ENCODE data around the gene NCAN.
"Not testable (repeated sequence)": the region's sequence is repeated elsewhere in the genome, so short reads cannot be mapped to it uniquely, and the experiment has no call there.

Gene NCAN

GRCh38 chr19:19226204-19226603 is 14.4 kb downstream of the NCAN start:
- no peak for DNase-seq

- no peak for DNase-seq
Measured at GRCh38 chr19:19226663-19227062, 14.9 kb downstream of the NCAN start.

- DNase-seq, result no peak
Measured at GRCh38 chr19:19227217-19227616, 15.5 kb downstream of the NCAN start.

- DNase-seq, result no peak
Measured at GRCh38 chr19:19229701-19230100, 17.9 kb downstream of the NCAN start.

- no peak for DNase-seq
Measured at GRCh38 chr19:19230999-19231398, 19.2 kb downstream of the NCAN start.

- no peak for DNase-seq
Measured at GRCh38 chr19:19232261-19232721, 20.5 kb downstream of the NCAN start.

- no peak for DNase-seq
Measured at GRCh38 chr19:19234220-19234816, 22.6 kb downstream of the NCAN start.

GRCh38 chr19:19236173-19236572 is 24.4 kb downstream of the NCAN start:
- no peak for DNase-seq

- DNase-seq, result no peak
Measured at GRCh38 chr19:19238126-19238894, 26.6 kb downstream of the NCAN start.

- no peak for DNase-seq
Measured at GRCh38 chr19:19239675-19240074, 27.9 kb downstream of the NCAN start.

GRCh38 chr19:19240476-19240875 is 28.7 kb downstream of the NCAN start:
- DNase-seq, result no peak

- no peak for DNase-seq
Measured at GRCh38 chr19:19250196-19250801, 38.5 kb downstream of the NCAN start.

- not testable (repeated sequence) for DNase-seq
Measured at GRCh38 chr19:19253409-19253808, 41.7 kb downstream of the NCAN start.

GRCh38 chr19:19256072-19256969 is 44.6 kb downstream of the NCAN start:
- no peak for DNase-seq

- DNase-seq, result no peak
Measured at GRCh38 chr19:19257137-19257536, 45.4 kb downstream of the NCAN start.

GRCh38 chr19:19257836-19258588 is 46.3 kb downstream of the NCAN start:
- no peak for DNase-seq

GRCh38 chr19:19258589-19259338 is 47.0 kb downstream of the NCAN start:
- DNase-seq, result no peak

- DNase-seq, result no peak
Measured at GRCh38 chr19:19259741-19260140, 48.0 kb downstream of the NCAN start.

GRCh38 chr19:19260417-19261214 is 48.9 kb downstream of the NCAN start:
- no peak for DNase-seq

- DNase-seq, result no peak
Measured at GRCh38 chr19:19261350-19262189, 49.8 kb downstream of the NCAN start.

Data from activated naive CD4-positive, alpha-beta T cell treated with anti-CD3 and anti-CD28 coated beads, Interleukin-2, amount 50 U/mL, for 16 hours (primary cell).